Ovary (tissue), 3 donors: ENCODE results near the gene PANX1.

Experiments used
- CTCF ChIP-seq, 3 donors: fragments of 450-650 bp in 2 of 3; fragments of 200-600 bp in 1 of 3; IDR thresholded peaks; one replicate each; pipeline versions ENCODE4 v1.5.1 to v1.8.0; 2016 to 2022; ENCODE audit warnings: antibody characterized with exemption in 3 of 3, mild to moderate bottlenecking in 1 of 3
- EP300 ChIP-seq: sonication (generic); formaldehyde crosslinking; IDR thresholded peaks from one replicate; pipeline ENCODE4 v1.6.1; 2017; ENCODE audit warnings: antibody characterized with exemption
- POLR2A ChIP-seq: fragments of 450-650 bp; IDR thresholded peaks from one replicate; pipeline ENCODE4 v1.6.1; 2017; ENCODE audit warnings: antibody characterized with exemption, mild to moderate bottlenecking, moderate library complexity
- donor health status: DM: no; HTN: no; CAD: no.

- TF ChIP-seq CTCF (IDR thresholded peaks at IDR 0.05): no peak
- no peak for TF ChIP-seq POLR2A
- no peak for TF ChIP-seq EP300
Observed at GRCh38 chr11:94145916-94146315, 17.3 kb downstream of the PANX1 start.
